Measurements from ENCODE around the gene ZNF536.

ZNF536 gene

DNA sequence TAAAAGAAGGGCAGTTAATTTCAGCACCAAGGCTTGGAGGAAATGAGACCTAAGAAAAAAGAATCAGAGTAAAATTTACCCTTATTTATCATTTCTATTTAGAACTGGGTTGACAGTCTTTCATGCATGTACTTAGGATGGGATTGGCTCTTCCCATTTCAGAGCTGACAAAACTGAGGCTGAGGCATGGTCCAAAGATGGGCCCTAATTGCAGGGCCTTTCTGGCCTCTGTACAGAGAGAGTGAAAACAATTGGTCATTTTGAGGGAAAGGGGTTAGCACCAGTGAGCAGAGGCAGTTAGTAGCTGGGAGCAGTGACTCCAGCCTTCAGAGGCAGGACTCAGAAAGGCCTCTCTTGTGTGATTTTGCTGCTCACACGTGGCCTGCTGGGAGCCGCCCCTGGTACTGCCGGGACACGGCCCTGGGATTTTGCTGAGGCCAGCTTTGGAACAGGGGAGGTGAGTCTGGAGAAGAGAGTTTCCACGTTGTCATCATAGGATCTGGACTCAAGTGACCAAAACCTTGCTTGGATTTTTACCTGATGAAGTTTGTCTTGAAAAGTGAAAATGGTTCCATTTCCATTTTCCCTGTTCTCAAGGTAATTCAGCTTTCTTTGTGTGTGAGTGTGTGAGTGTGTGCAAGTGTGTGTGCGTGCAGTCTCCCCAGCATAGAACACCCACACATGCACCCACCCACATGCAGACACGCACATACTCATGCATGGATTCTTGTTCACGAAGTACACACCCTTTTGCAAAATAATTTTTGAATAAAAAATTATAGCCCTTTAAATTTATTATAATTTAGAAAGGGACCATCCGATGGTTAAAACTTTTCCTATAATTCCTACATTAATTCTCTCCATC, at the start of gene ZNF536:
TSS of gene ZNF536 (plus strand) at position 425 of the 865 bp plus-strand sequence. CDS start 71,179 bp downstream, outside the sequence.
- DNase-seq = no peak

- no peak for DNase-seq
Observed at GRCh38 chr19:30322641-30323320, 49.4 kb upstream of the ZNF536 start.

GRCh38 chr19:30323904-30324303, 48.3 kb upstream of the ZNF536 start:
- DNase-seq = no peak

GRCh38 chr19:30324982-30325381, 47.2 kb upstream of the ZNF536 start:
- DNase-seq = no peak

DNA sequence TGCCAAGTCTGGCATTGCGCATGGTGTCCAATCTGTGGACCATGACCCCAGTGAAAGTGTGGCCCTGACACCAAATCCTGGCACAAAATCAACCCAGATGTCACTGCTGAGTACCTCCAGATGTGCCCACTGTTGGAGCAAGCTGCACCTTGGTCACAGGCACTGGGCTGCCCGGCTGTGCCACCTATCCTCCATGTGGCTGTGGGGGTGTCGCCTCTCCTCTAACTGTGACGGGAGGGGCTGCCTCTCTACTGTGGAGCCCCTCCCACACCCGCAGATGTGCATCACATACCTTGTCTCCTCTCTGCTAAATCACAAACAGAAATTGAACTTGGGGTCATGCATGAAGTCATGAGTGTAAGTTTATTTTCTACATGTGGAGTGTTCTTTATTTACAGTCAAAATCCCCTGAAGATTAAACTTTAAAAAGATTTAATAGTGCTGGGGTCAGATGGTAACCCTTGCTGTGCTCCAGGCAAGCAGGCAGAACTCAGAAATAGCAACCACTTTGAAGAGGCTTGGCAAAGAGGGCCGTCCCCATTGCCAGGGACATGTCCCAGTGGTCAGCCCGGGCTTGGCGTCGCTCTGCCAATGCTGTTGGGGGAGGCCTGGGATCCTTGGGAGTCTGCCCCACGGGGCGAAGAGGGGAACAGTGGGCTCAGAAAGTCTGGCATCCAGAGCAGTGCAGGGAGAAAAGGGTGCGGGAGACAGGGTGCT, 46.4 kb upstream of the ZNF536 start:
- DNase-seq = no peak

- no peak for DNase-seq
Observed at GRCh38 chr19:30326393-30326710, 45.8 kb upstream of the ZNF536 start.

GRCh38 chr19:30327331-30327730, 44.9 kb upstream of the ZNF536 start:
- no peak for DNase-seq

DNA sequence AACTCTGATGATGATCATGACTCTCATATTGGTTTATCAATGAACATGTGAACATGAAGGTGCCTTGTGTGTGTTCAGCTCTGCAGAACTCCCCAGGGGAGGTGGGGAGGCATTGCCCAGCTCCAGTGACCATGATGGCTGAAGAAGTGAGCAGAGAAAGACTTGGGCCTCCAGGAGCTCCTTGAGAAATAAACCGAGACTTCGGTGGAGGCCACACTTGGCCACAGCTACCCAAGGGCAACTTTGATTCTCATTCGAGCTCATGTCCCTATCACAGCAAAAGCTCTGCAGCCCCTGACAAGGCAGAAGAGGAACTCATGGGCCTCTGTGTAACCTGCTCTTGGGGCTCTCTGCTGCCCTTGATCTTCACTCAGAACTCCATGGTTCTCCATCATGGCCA, 44.1 kb upstream of the ZNF536 start:
- DNase-seq = no peak

GRCh38 chr19:30330266-30330665, 41.9 kb upstream of the ZNF536 start:
- no peak for DNase-seq

GRCh38 chr19:30332445-30333234, 39.5 kb upstream of the ZNF536 start:
- DNase-seq = no peak

- no peak for DNase-seq
Observed at GRCh38 chr19:30333291-30334065, 38.7 kb upstream of the ZNF536 start.

DNA sequence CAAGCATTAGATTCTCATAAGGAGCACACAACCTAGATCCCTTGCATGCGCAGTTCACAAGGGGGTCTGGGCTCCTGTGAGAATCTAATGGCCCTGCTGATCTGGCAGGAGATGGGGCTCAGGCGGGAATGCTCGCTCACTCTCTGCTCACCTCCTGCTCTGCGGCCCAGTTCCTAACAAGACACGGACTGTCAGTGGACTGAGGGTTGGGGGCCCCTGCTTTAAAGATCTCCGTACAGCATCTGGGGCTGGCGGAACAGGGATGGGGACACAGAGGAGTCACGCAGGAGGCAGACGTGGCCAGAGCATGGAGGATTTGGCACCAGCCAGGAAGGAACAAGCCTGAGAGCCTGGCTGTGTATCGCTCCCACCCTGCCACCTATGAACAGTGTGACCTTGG, 37.3 kb upstream of the ZNF536 start:
- DNase-seq = no peak

GRCh38 chr19:30335306-30335886, 36.8 kb upstream of the ZNF536 start:
- DNase-seq = no peak

DNA sequence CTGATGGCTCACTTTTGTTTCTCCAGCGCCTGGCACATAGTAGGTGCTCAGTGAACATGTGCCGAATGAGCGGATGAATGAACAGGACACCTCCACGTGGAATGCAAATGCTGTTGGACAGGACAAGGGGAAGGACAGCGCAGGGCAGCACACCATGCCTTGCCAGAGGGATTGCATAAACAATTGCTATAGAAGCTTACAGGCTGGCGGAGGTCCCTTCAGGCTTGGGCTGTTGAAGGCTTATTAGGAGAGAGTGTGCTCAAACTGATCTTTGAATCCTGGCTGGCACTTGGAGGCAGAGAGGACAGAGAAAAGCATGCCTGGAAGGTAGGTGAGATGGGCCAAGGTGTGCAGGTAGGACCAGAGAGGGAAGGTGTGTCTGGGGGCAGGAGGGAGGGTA, 35.9 kb upstream of the ZNF536 start:
- DNase-seq = no peak

GRCh38 chr19:30338041-30338456, 34.1 kb upstream of the ZNF536 start:
- no peak for DNase-seq

- no peak for DNase-seq
Observed at GRCh38 chr19:30338878-30339623, 33.1 kb upstream of the ZNF536 start.

DNA sequence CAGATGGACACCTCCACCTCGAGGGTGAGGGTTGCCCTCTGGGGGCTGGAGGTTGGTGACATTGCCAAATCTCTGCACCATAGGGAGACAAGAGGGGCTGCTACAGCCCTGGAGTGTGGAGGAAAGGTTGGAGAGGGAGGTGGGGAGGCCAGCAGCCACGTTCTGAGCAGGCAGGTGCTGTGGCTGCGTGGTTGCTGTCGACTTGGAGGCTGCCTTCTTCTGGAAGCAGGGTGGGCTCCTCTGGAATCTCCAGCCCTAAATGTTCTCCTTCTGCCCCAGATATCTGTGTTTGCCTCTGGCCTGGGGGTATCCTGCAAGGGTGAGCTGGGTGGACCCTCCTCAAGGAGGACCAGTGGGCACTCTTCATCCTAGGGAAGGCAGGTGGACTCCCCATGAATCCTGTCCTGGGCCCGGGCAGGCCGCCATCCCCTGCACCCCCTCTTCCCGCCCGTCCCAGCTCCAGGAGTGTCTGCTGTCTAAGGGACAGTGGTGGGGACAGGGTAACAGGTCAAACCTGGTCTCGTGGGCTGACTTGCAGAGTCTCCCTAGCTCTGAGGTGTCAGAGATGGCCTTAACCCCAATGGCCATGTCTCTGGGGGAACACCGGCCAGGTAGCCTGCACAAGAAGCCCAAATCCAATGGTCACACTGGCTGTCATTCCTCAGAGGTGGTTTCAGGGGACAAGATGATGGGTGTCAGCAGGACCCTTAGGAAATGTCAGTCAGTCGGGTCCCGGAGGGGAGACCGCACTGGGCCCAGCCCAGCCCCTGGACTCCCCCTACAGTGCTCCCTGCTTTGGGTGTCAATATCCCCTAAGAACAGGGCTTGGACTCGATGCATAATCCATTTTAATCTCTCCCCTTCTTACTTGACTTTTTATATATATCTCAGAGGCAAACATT, 32.3 kb upstream of the ZNF536 start:
- DNase-seq = no peak

DNA sequence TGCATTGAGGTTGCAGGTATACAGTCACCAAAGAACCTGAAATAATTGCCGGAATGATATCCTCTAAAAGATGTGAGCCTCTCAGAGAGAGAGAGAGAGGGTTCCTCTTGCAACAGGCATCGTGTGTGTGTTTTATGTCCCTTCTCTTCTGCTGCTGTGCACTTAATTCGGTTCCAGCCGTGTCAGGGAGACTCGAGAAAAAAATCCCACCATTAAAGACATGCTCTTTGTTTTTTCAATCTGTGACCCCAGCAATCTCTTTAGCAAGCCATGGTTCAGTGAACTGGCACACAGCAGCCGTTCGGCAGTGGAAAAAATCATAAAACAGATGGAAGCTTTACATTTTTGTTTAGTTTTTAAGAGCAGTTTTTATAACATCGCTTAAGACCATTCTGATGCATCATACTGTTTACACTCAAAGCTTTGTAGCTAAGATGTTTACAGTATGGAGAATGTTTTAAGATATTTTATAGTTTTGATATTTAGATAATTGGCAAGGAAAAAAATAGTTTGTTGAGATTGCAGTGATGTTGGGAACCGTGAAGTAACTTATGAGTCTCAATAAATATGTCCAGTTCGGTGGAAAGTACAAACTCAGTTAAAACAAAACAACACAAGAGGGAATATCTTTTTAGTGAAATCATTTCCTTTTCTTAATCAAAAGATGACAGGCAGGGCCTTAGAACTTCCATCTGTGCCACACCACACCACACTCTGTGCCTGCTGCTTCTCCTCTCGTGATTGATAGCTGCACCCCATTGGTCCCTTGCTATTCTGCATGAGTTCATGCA, 31.2 kb upstream of the ZNF536 start:
- DNase-seq = no peak

- DNase-seq = no peak
Observed at GRCh38 chr19:30341611-30342201, 30.5 kb upstream of the ZNF536 start.
